RKO (cell line): Measurements from ENCODE around the gene COMMD1.

Experiments
- DNase-seq: peaks from one replicate; pipeline ENCODE4 v3.0.0-alpha.2; 2016; ENCODE audit warnings: low spot score

COMMD1 gene

DNA sequence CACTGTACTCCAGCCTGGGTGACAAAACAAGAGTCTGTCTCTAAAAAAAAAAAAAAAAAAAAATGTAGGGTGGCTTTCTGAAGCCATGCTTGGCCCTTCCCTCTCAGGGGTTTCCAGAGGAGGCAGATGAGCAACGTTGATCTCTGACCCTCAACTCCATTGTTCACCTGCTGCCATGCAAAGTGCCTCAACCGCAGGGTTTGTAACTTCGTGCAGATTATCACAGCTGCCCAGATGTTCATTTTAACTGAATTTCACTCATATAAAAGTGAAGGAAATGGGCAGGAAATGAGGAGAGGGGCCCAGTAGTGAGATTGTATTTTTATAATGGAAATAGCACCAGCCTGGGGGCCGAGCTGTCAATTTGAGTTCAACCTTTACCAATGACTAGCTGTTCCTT, 275.5 kb downstream of the COMMD1 start:
- DNase-seq: no peak

DNA sequence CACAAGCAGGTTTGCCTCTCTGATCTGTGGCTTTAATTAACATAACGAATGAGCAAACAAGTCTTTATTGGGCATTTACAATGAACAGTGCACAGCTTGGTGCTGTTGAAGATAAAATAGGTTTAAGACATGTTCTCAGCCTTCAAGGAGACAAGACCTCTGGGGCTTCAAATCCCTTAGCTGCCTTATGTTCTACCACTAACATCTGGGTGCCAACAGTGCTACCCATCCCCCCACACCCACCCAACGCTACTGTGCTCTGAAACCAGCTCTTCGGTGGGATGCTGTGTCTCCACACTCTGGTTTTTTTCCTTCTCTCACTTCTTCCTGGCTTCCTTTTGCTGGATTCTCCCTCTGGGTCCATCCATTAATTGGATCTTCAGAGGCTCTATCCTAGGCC, 276.4 kb downstream of the COMMD1 start:
- DNase-seq: no peak

DNA sequence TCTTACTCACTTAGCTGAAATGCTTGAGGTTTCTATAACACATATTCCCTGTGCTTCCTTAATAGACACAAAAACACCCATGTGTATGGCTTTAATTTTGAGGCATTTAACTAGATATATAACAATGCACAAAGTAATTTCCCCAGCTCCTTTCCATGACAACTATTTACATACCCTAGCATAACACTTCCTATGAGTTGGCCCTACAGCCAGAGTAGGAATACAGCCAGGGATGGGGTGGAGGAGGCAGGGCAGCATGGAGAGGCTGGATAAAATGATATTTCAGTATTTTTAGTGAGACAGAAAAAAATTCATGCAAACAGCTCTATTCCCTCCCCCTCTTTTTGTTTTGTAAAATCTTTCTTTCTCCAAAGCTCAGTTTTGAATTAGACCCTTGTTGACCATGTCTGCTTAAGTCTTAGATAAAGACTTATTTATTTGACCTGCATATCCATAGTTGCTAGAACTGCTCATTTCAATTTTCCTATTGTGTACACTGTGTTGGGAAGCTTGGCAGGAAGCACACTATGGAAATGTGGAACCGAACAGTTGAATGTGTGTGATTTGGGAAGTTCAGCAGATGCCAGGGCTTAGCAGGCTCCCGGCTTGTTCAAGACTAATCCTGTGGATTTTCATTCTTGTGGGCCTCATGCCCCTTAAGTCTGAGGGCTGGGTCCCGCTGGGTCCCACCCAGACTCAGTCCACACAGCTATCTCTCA, 279.2 kb downstream of the COMMD1 start:
- DNase-seq: no peak
